Activated gamma-delta T cell treated with anti-CD3 and anti-CD28 coated beads, Interleukin-2, amount 50 U/mL, for 16 hours (primary cell): ENCODE measurements around the gene RXRB.
"Not testable (repeated sequence)": the region's sequence is repeated elsewhere in the genome, so short reads cannot be mapped to it uniquely, and the experiment has no call there.

Source experiments
- DNase-seq: peaks from one replicate; pipeline ENCODE4 v3.0.0-alpha.2; 2020; ENCODE audit warnings: low read depth

The RXRB gene

GRCh38 chr6:33161354-33162331 is 38.8 kb downstream of the RXRB start:
- DNase-seq, result peak; percentile 72

DNA sequence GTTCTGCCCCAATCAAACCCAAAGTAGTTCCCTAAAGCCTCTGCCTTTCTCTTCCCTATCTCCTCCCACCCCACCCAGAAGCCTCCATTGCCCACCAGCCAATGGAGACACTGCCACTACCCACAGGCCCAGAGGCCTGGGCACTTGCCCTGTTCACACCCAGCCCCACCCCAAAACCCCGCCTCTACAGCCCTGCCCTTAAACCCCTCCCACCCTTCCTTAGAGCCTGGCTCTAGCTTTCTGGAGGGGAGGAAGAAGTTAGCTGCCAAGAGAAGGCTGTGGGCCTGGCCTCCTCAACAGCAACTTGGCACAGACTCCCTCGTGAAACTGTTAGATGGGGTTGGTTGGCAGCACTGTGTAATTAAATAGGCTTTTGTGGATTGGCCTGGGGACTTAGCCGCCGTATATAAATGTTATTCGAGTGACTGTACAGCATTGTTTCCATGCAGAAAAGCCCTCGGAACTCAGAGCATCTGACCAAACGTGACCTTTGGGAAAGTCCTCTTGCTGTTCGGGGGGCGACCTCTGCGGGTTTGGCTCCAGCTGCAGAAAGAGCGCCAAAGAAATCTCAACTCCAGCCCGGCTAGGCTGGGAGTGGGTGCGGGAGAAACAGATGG is 39.6 kb downstream of the RXRB start:
- DNase-seq, result no peak

- no peak for DNase-seq
Observed at GRCh38 chr6:33160096-33160495, 40.4 kb downstream of the RXRB start.

DNA sequence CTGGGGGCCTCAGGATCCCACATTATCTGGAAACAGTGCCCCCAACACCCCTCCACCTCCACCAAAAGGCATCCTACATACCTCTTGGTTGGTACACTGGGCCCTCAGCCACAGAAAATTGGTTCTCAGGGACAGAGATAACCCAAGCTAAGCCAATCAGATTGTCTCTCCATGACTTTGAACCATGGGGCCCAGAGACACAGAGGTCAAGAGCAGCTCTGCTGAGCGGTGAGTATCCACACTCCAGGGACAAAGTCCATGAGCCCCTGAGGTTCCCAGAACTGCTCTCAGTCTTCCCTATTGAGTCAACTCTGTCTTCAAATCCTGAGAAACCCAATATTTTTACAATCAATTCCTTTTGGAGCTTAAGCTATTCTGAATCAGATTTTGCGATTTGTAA is 43.5 kb downstream of the RXRB start:
- no peak for DNase-seq

GRCh38 chr6:33156561-33156960 is 43.9 kb downstream of the RXRB start:
- DNase-seq, result no peak

DNA sequence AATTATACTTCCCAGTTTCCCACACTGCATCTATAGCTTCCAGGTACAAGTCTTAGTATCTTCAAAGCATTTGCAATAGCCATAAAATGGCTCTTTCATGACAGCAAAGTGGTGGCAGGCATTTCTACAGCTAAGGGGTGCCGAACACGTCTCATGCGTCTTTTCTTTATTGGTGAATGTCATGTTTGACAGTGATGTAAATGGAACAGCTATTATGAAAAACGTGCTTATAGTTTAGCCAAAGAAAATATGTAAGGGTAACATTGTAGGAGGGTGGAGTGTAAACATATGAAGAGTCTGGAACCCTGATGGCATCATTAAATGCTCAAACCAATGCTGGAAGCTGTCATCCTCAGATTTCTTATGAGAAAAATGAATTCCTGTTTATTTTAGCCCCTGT is 46.1 kb downstream of the RXRB start:
- DNase-seq, result no peak

- DNase-seq, result no peak
Observed at GRCh38 chr6:33151050-33151449, 49.4 kb downstream of the RXRB start.

- DNase-seq, result not testable (repeated sequence)
Observed at GRCh38 chr6:33150560-33150959, 49.9 kb downstream of the RXRB start.

- DNase-seq, result no peak
Observed at GRCh38 chr6:33147807-33148666, 52.4 kb downstream of the RXRB start.

DNA sequence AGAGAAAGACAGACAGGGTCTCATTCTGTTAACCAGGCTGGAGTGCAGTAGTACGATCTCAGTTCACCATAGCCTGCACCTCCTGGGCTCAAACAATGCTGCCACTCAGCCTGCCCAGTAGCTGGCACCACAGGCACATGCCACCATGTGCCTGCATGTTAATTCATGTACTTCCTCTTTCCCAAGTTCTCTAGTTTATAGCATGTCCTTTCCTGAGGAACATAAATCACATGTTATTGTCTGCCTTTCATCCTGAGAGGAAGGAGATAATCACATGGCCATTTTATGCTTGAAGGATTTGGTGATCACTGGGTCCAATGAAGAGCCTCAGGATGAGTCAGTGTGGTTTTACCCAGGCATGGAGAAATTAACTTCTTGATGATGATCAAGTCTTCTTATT is 56.1 kb downstream of the RXRB start:
- no peak for DNase-seq
